GM12892 (cell line): ENCODE data around the gene SEBOX.

Source experiments
- POLR2A ChIP-seq: IDR thresholded peaks from 2 replicates; pipeline ENCODE4 v1.6.1; 2011; ENCODE audit warnings: low read depth, low read length, control low read depth
- TAF1 ChIP-seq: IDR thresholded peaks from 2 replicates; pipeline ENCODE4 v1.6.1; 2011; ENCODE audit warnings: low read depth, mild to moderate bottlenecking, control low read depth, low read length, borderline replicate concordance

- TF ChIP-seq POLR2A = no peak
- no peak for TF ChIP-seq TAF1
Observed at GRCh38 chr17:28372203-28372944, 7.4 kb upstream of the SEBOX start.
